Fibroblast of the aortic adventitia (primary cell): ENCODE measurements around the gene ZDHHC4. TPM values are rescaled to one million over a fixed set of nuclear protein-coding genes. Genes with fewer than 3 reads are reported as not detected.

Experiments
- DNase-seq: peaks from one replicate; pipeline ENCODE4 v3.0.0-alpha.2; 2010; ENCODE audit warnings: low read depth
- H3K4me3 ChIP-seq: 2 replicates; pipeline ENCODE4 v1.5.1; 2011; ENCODE audit warnings: low read depth, mild to moderate bottlenecking, control low read depth, low read length, moderate library complexity
- CTCF ChIP-seq: IDR thresholded peaks from 2 replicates; pipeline ENCODE4 v1.5.1; 2011; ENCODE audit warnings: mild to moderate bottlenecking, low read length, control low read depth, inconsistent platforms; ENCODE audit not compliant: insufficient read depth
- total RNA-seq: library from RNA; depleted of rRNA; stranded (reverse); fragments of >200 nt; gene quantifications from 2 replicates; pipeline ENCODE4 v1.2.3, GENCODE V29; 2012; ENCODE audit warnings: low replicate concordance

Gene ZDHHC4
- total RNA-seq, result 51.2 and 63.8 TPM in 2 replicates

GRCh38 chr7:6577369-6578113, at the start of gene ZDHHC4:
Gene ZDHHC4 (plus strand): TSS chr7:6577454. CDS start chr7:6580562, 3,108 bp downstream.
- peak; percentile 89 for DNase-seq
- no peak for TF ChIP-seq CTCF
- peak within 1 kb of the TSS; percentile 73 for H3K4me3 ChIP-seq

- DNase-seq, result no peak
- no peak for TF ChIP-seq CTCF
- H3K4me3 ChIP-seq, result no peak overlapping the region
Measured at GRCh38 chr7:6528401-6529130, 48.7 kb upstream of the ZDHHC4 start.

GRCh38 chr7:6529643-6530042, 47.6 kb upstream of the ZDHHC4 start:
- TF ChIP-seq CTCF, result no peak
- no peak overlapping the region for H3K4me3 ChIP-seq
- DNase-seq, result no peak

- TF ChIP-seq CTCF, result no peak
- DNase-seq, result no peak
- H3K4me3 ChIP-seq, result peak overlapping the region; percentile 35
Measured at GRCh38 chr7:6530626-6531491, 46.4 kb upstream of the ZDHHC4 start.

GRCh38 chr7:6531492-6532279, 45.6 kb upstream of the ZDHHC4 start:
- no peak overlapping the region for H3K4me3 ChIP-seq
- no peak for DNase-seq
- no peak for TF ChIP-seq CTCF

GRCh38 chr7:6532516-6532915, 44.7 kb upstream of the ZDHHC4 start:
- TF ChIP-seq CTCF, result no peak
- no peak for DNase-seq
- no peak overlapping the region for H3K4me3 ChIP-seq
